GM23338 (cell line): ENCODE measurements around the gene CRACR2B. TPM values are rescaled to one million over a fixed set of nuclear protein-coding genes. Genes with fewer than 3 reads are reported as not detected.
A peak's percentile ranks its signal among the peaks of the same experiment; 100 is the strongest.

Experiments
- ATAC-seq: fragments of 200-7000 bp; cut with Tn5 transposase; 3 replicates; pipeline ENCODE4 v1.9.1; 2020
- DNase-seq: peaks from one replicate; pipeline ENCODE4 v3.0.0-alpha.2; 2015; ENCODE audit warnings: low spot score
- H2AFZ ChIP-seq: fragments of 200-600 bp; sonication (generic); 2 replicates; pipeline ENCODE4 v1.8.0; 2016; ENCODE audit warnings: antibody characterized with exemption, mild to moderate bottlenecking, moderate library complexity
- H3F3A ChIP-seq: fragments of 200-600 bp; sonication (generic); replicated peaks from 2 replicates; pipeline ENCODE4 v1.8.0; 2017; ENCODE audit warnings: antibody characterized with exemption, mixed run types, low read depth
- H3K27ac ChIP-seq: fragments of 200-600 bp; sonication (generic); 2 replicates; pipeline ENCODE4 v1.6.1; 2016; ENCODE audit warnings: low read depth
- H3K27me3 ChIP-seq: fragments of 200-600 bp; sonication (generic); 2 replicates; pipeline ENCODE4 v1.8.0; 2016; ENCODE audit warnings: mild to moderate bottlenecking, mixed run types, moderate library complexity; ENCODE audit not compliant: insufficient read depth
- H3K36me3 ChIP-seq: fragments of 200-600 bp; sonication (generic); 2 replicates; pipeline ENCODE4 v1.8.0; 2016; ENCODE audit warnings: mild to moderate bottlenecking; ENCODE audit not compliant: insufficient read depth
- H3K4me1 ChIP-seq: fragments of 200-600 bp; sonication (generic); 2 replicates; pipeline ENCODE4 v1.8.0; 2016; ENCODE audit warnings: mild to moderate bottlenecking, moderate library complexity; ENCODE audit not compliant: insufficient read depth
- H3K4me2 ChIP-seq: fragments of 200-600 bp; sonication (generic); 2 replicates; pipeline ENCODE4 v1.7.1; 2017; ENCODE audit warnings: mixed run types
- H3K4me3 ChIP-seq: fragments of 200-600 bp; sonication (generic); 2 replicates; pipeline ENCODE4 v1.6.1; 2016; ENCODE audit warnings: mixed run types
- H3K79me2 ChIP-seq: fragments of 200-600 bp; sonication (generic); replicated peaks from 2 replicates; pipeline ENCODE4 v1.8.0; 2017; ENCODE audit warnings: mild to moderate bottlenecking; ENCODE audit not compliant: insufficient read depth
- H3K9me2 ChIP-seq: fragments of 200-600 bp; sonication (generic); 2 replicates; pipeline ENCODE4 v1.8.0; 2017; ENCODE audit not compliant: insufficient read depth
- H4K20me1 ChIP-seq: fragments of 200-600 bp; sonication (generic); replicated peaks from 2 replicates; pipeline ENCODE4 v1.8.0; 2017; ENCODE audit warnings: mild to moderate bottlenecking; ENCODE audit not compliant: insufficient read depth
- H3K27ac Mint-ChIP-seq: 2 replicates; pipeline ENCODE4 v1.8.0; 2020; ENCODE audit warnings: inconsistent platforms, mild to moderate bottlenecking, moderate library complexity, mixed read lengths
- H3K27me3 Mint-ChIP-seq: 3 replicates; pipeline ENCODE4 v1.8.0; 2022; ENCODE audit warnings: low read depth, mild to moderate bottlenecking, moderate library complexity, mixed read lengths, inconsistent platforms; ENCODE audit not compliant: insufficient read depth, poor library complexity
- H3K36me3 Mint-ChIP-seq: 3 replicates; pipeline ENCODE4 v1.8.0; 2021; ENCODE audit warnings: low read depth, mild to moderate bottlenecking, inconsistent platforms, moderate library complexity, mixed read lengths
- H3K4me1 Mint-ChIP-seq: 3 replicates; pipeline ENCODE4 v1.8.0; 2020; ENCODE audit warnings: mild to moderate bottlenecking, inconsistent platforms, mixed read lengths
- H3K4me3 Mint-ChIP-seq: 3 replicates; pipeline ENCODE4 v1.8.0; 2021; ENCODE audit warnings: moderate library complexity, mild to moderate bottlenecking, inconsistent platforms, mixed read lengths
- H3K9me3 Mint-ChIP-seq: 3 replicates; pipeline ENCODE4 v1.8.0; 2020; ENCODE audit warnings: moderate library complexity, mild to moderate bottlenecking, inconsistent platforms, mixed read lengths
- CTCF ChIP-seq, 2 experiments: fragments of 200-600 bp in 1 of 2; sonication (generic) in 1 of 2; conservative IDR thresholded peaks; 2 replicates each; pipeline versions ENCODE4 v1.5.1 to v1.6.1; 2016 to 2017; ENCODE audit warnings: antibody characterized with exemption in 2 of 2, low read depth in 2 of 2, mild to moderate bottlenecking in 2 of 2, moderate library complexity in 1 of 2
- ETS1 ChIP-seq: IDR thresholded peaks from 2 replicates; pipeline ENCODE4 v1.6.1; 2016; ENCODE audit warnings: antibody characterized with exemption
- EZH2 ChIP-seq: fragments of 200-600 bp; sonication (generic); IDR thresholded peaks from one replicate; pipeline ENCODE4 v1.8.0; 2017; ENCODE audit warnings: antibody characterized with exemption, mild to moderate bottlenecking, low read depth; ENCODE audit not compliant: unreplicated experiment
- EZH2phosphoT487 ChIP-seq: fragments of 200-600 bp; sonication (generic); IDR thresholded peaks from one replicate; pipeline ENCODE4 v1.8.1; 2018; ENCODE audit warnings: antibody characterized with exemption; ENCODE audit not compliant: unreplicated experiment
- JUNB ChIP-seq: IDR thresholded peaks from one replicate; pipeline ENCODE4 v1.6.1; 2016; ENCODE audit warnings: antibody characterized with exemption; ENCODE audit not compliant: unreplicated experiment
- NANOG ChIP-seq: IDR thresholded peaks from 2 replicates; pipeline ENCODE4 v1.6.1; 2016; ENCODE audit warnings: antibody characterized with exemption, borderline replicate concordance
- POLR2AphosphoS5 ChIP-seq: IDR thresholded peaks from 2 replicates; pipeline ENCODE4 v1.6.1; 2016; ENCODE audit warnings: antibody characterized with exemption, low read depth
- REST ChIP-seq: IDR thresholded peaks from one replicate; pipeline ENCODE4 v1.6.1; 2018; ENCODE audit warnings: antibody characterized with exemption; ENCODE audit not compliant: unreplicated experiment
- STAT1 ChIP-seq: IDR thresholded peaks from one replicate; pipeline ENCODE4 v1.6.1; 2016; ENCODE audit warnings: antibody characterized with exemption; ENCODE audit not compliant: unreplicated experiment
- ZNF331 ChIP-seq: fragments of 250-450 bp; sonication (Bioruptor Pico); IDR thresholded peaks from 2 replicates; pipeline ENCODE4 v1.5.0; 2020; ENCODE audit warnings: low read depth, mild to moderate bottlenecking, moderate library complexity
- polyA plus RNA-seq: library from polyadenylated mRNA; unstranded; fragments of >200 nt; fragmentation: Nextera tagmentation; extraction: Ambion mirVana; gene quantifications from 2 replicates; pipeline ENCODE4 v1.2.1, GENCODE V29; 2016
- total RNA-seq: library from RNA; depleted of rRNA; stranded (reverse); fragments of >200 nt; shearing (Covaris generic); gene quantifications from 2 replicates; pipeline ENCODE4 v1.2.3, GENCODE V29; 2014

Gene CRACR2B
- total and polyA plus RNA-seq, 2 experiments from 2014 or later: 55.9 to 64.1 TPM

DNA sequence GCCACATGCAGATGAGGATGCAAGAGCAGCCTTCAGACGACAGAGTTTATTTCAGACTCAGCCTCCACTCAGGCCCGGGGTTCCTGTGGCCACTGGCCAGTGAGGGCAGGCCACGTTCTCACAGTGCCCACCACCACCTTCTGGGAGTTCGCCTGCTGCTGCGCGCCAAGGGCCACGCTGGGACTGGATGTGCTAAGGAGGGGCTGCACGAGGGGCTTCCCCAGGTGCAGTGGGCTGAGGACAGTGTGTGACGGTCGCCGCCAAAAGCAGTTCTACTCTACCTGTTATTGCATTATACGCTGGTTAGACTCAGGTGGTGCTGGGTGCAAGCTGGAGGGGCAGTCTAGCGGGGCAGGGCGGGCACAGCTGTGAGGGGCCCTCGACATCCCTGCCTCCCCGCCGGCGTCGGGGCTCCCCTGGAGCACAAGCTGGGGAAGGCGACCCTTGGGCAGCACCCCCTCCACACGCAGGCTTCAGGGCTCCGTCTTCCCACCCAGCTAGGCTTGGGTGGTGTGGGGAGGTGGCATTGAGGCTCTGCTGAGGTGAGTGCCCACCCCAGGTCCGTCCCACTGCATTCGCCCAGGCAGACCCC lies 40.5 kb upstream of the CRACR2B start (continued):
- no peak for TF ChIP-seq ZNF331
- TF ChIP-seq CTCF (conservative IDR thresholded peaks at IDR 0.05; ENCODE audit: low read depth in 2 of 2): no peak

DNA sequence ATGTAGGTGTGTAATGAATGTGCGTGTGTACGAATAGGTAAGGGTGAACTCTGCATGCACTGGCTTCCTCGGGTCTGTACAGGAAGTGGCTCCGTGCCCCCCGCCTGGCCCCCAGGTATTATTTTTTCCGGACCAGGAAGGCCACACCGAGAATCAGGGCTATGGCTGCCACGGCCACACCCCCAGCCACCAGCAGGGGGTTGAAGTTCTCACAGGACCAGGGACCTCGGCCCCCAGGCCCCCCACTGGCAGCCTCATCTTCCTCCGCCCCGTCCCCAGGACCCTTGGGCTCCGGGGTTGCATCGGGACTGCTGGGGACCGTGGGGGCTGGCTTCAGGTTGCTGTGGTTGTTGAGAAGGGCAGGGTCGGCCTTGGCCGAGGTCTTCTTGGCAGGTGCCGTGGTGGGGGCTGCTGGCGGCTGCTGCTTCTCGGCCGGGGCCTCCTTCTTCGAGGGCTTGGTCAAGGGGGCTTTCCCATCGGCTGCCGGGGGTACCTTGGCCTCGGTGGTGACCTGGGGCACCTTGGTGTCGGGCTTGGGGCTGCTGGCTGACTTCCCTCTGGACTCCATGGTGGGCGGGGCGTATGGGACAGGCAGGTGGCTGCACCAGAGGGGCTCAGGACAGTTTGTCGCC lies 39.6 kb upstream of the CRACR2B start:
- Mint-ChIP-seq H3K4me3 (no peak overlapping the region), H3K27me3 (peaks cover 18% of the 10 kb centered on the region), H3K36me3 (peaks cover 13% of the 10 kb centered on the region; the same call in 2 of the 3 replicates), H3K9me3 (no peaks in the 10 kb centered on the region), H3K27ac (no peak overlapping the region), H3K4me1 (peaks cover 32% of the 10 kb centered on the region)
- Histone ChIP-seq H3F3A (peaks cover 13% of the 10 kb centered on the region), H3K79me2 (no peaks in the 10 kb centered on the region), H2AFZ (no peak overlapping the region), H3K36me3 (no peaks in the 10 kb centered on the region), H3K4me1 (peaks cover 23% of the 10 kb centered on the region), H3K27ac (no peak overlapping the region), H3K27me3 (no peaks in the 10 kb centered on the region), H3K4me2 (no peak overlapping the region), H4K20me1 (peaks cover 7% of the 10 kb centered on the region), H3K4me3 (no peak overlapping the region), H3K9me2 (no peaks in the 10 kb centered on the region)
- no peak for TF ChIP-seq NANOG
- no peak for TF ChIP-seq JUNB
- TF ChIP-seq ZNF331: no peak
- no peak for TF ChIP-seq ETS1
- DNase-seq (no peak), ATAC-seq (no peak)

DNA sequence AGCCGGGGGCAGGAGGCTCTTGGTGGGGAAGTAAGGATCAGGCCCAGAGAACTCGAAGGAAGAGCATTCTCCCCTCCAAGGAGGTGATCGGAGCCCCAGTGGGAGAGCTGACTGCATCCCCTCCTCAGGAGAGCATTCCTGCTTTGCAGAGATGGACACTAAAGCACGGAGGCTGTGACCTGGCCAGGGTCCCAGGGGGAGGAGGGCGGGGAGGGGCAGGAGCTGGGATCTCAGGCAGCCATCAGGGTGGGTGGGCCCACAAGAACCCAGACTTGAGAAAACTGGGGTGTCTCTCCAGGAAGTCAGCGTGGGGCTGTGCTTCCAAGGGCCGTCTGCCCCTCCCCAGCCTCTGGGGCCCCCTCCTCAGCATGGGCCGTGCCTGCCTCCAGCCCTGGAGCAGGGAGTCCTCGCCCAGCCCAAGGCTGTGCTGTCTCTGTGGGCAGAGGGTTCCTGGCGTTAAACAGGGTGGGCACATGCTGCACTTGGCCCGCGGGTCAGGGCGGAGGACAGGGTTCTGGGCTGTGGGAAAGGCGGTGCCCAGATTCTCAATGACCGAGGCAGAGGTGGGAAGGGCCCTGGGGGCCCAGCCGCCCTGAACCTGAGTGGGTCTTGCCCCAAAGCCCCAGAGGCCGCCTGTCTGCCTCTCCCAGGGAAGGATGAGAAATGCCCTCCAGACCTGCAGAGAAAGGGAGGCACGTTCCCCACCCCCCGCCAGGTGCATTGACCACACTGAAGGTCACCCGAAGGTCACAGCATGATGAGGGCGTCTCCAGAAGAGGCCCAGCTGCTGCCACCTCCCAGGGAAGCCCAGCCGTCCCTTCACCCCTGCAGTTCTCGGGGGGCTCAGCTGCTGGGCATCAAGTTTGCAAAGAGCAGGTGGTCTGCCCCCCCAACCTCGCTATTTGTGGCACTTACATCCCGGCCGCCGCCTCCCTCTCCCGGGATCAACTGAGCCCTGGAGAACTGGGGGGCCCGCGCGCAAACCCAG lies 38.5 kb upstream of the CRACR2B start:
- Histone ChIP-seq H3K79me2 (no peaks in the 10 kb centered on the region), H3K9me2 (no peaks in the 10 kb centered on the region), H3K27ac (no peak overlapping the region), H3K4me1 (peaks cover 16% of the 10 kb centered on the region; the same call in 1 of the 2 replicates), H2AFZ (no peak overlapping the region), H4K20me1 (peaks cover 7% of the 10 kb centered on the region), H3F3A (peaks cover 13% of the 10 kb centered on the region), H3K4me2 (peak overlapping the region; percentile 83), H3K36me3 (no peaks in the 10 kb centered on the region), H3K27me3 (no peaks in the 10 kb centered on the region), H3K4me3 (peak overlapping the region; percentile 51)
- Mint-ChIP-seq H3K4me3 (peak overlapping the region; percentile 56), H3K27ac (no peak overlapping the region), H3K36me3 (peaks cover 10% of the 10 kb centered on the region; the same call in 2 of the 3 replicates), H3K4me1 (peaks cover 24% of the 10 kb centered on the region), H3K27me3 (peaks cover 15% of the 10 kb centered on the region), H3K9me3 (no peaks in the 10 kb centered on the region)
- ATAC-seq (no peak; the same call in 2 of the 3 replicates), DNase-seq (peak; percentile 60)
- TF ChIP-seq EZH2 (no peak), ZNF331 (no peak), POLR2AphosphoS5 (no peak; the same call in 1 of the 2 replicates), STAT1 (no peak), CTCF (conservative IDR thresholded peaks at IDR 0.05; ENCODE audit: low read depth in 2 of 2) (no peak), REST (no peak), EZH2phosphoT487 (no peak), JUNB (no peak)
